ENCODE data around the gene SLC25A10.

Gene SLC25A10

GRCh38 chr17:81710514-81711308 lies 1.4 kb upstream of the SLC25A10 start:
- FAIRE-seq (peak; percentile 28), DNase-seq (ENCODE audit: insufficient read length, low spot score) (no peak)
- TF ChIP-seq POU2F2 (IDR thresholded peaks at IDR 0.05; ENCODE audit: low read depth, low read length) = no peak
- no peak for TF ChIP-seq TAF1 (IDR thresholded peaks at IDR 0.05; ENCODE audit: low read depth, low read length)
- TF ChIP-seq POLR2AphosphoS5 (IDR thresholded peaks at IDR 0.05; ENCODE audit: low read depth, low read length) = peak; percentile 10; the same call in 1 of the 2 replicates

- DNase-seq (ENCODE audit: insufficient read length, low spot score) = peak; percentile 53
- TF ChIP-seq POLR2AphosphoS5 (IDR thresholded peaks at IDR 0.05; ENCODE audit: low read depth, low read length) (peak; percentile 46; the same call in 1 of the 2 replicates), POLR2A (IDR thresholded peaks at IDR 0.05; ENCODE audit: low read depth, low read length) (no peak), PAX5 (IDR thresholded peaks at IDR 0.05; ENCODE audit: insufficient read depth, low read length, severe bottlenecking) (no peak)
- FAIRE-seq = no peak
These were observed 452 bp downstream of the SLC25A10 start for GRCh38 chr17:81712468-81713003.

- DNase-seq (ENCODE audit: insufficient read length, low spot score) (no peak), FAIRE-seq (no peak)
- TF ChIP-seq PAX5 (IDR thresholded peaks at IDR 0.05; ENCODE audit: insufficient read depth, low read length, severe bottlenecking) (no peak), POLR2AphosphoS5 (IDR thresholded peaks at IDR 0.05; ENCODE audit: low read depth, low read length) (no peak; the same call in 1 of the 2 replicates), TAF1 (IDR thresholded peaks at IDR 0.05; ENCODE audit: low read depth, low read length) (no peak), POLR2A (IDR thresholded peaks at IDR 0.05; ENCODE audit: low read depth, low read length) (no peak), SPI1 (IDR thresholded peaks at IDR 0.05; ENCODE audit: low read depth, low read length) (no peak), POU2F2 (IDR thresholded peaks at IDR 0.05; ENCODE audit: low read depth, low read length) (no peak)
These were observed 996 bp downstream of the SLC25A10 start for GRCh38 chr17:81713004-81713555.

- FAIRE-seq (no peak), DNase-seq (ENCODE audit: insufficient read length, low spot score) (no peak)
- TF ChIP-seq SPI1 (IDR thresholded peaks at IDR 0.05; ENCODE audit: low read depth, low read length) (no peak), PAX5 (IDR thresholded peaks at IDR 0.05; ENCODE audit: insufficient read depth, low read length, severe bottlenecking) (no peak), TAF1 (IDR thresholded peaks at IDR 0.05; ENCODE audit: low read depth, low read length) (no peak), POLR2A (IDR thresholded peaks at IDR 0.05; ENCODE audit: low read depth, low read length) (no peak), POU2F2 (IDR thresholded peaks at IDR 0.05; ENCODE audit: low read depth, low read length) (no peak), POLR2AphosphoS5 (IDR thresholded peaks at IDR 0.05; ENCODE audit: low read depth, low read length) (no peak)
These were observed 1.7 kb downstream of the SLC25A10 start for GRCh38 chr17:81713556-81714411.

- DNase-seq (ENCODE audit: insufficient read length, low spot score) (no peak), FAIRE-seq (no peak)
- TF ChIP-seq TAF1 (IDR thresholded peaks at IDR 0.05; ENCODE audit: low read depth, low read length) (no peak), POLR2A (IDR thresholded peaks at IDR 0.05; ENCODE audit: low read depth, low read length) (no peak; the same call in 1 of the 2 replicates), POU2F2 (IDR thresholded peaks at IDR 0.05; ENCODE audit: low read depth, low read length) (no peak)
These were observed 2.5 kb downstream of the SLC25A10 start for GRCh38 chr17:81714412-81715106.

- no peak for FAIRE-seq
- no peak for TF ChIP-seq PAX5 (IDR thresholded peaks at IDR 0.05; ENCODE audit: insufficient read depth, low read length, severe bottlenecking)
- TF ChIP-seq POLR2AphosphoS5 (IDR thresholded peaks at IDR 0.05; ENCODE audit: low read depth, low read length) = no peak
- TF ChIP-seq TAF1 (IDR thresholded peaks at IDR 0.05; ENCODE audit: low read depth, low read length) = no peak
- TF ChIP-seq POU2F2 (IDR thresholded peaks at IDR 0.05; ENCODE audit: low read depth, low read length) = no peak
- no peak for DNase-seq (ENCODE audit: insufficient read length, low spot score)
These were observed 3.2 kb downstream of the SLC25A10 start for GRCh38 chr17:81715107-81715871.

GRCh38 chr17:81715872-81716673 lies 4.0 kb downstream of the SLC25A10 start:
- TF ChIP-seq SPI1 (IDR thresholded peaks at IDR 0.05; ENCODE audit: low read depth, low read length) = no peak
- no peak for TF ChIP-seq POLR2AphosphoS5 (IDR thresholded peaks at IDR 0.05; ENCODE audit: low read depth, low read length)
- TF ChIP-seq POU2F2 (IDR thresholded peaks at IDR 0.05; ENCODE audit: low read depth, low read length) = no peak
- no peak for TF ChIP-seq POLR2A (IDR thresholded peaks at IDR 0.05; ENCODE audit: low read depth, low read length)
- no peak for TF ChIP-seq TAF1 (IDR thresholded peaks at IDR 0.05; ENCODE audit: low read depth, low read length)
- no peak for TF ChIP-seq PAX5 (IDR thresholded peaks at IDR 0.05; ENCODE audit: insufficient read depth, low read length, severe bottlenecking)
- DNase-seq (ENCODE audit: insufficient read length, low spot score) = no peak
- FAIRE-seq = no peak

GRCh38 chr17:81716674-81716996 lies 4.6 kb downstream of the SLC25A10 start:
- FAIRE-seq (no peak), DNase-seq (ENCODE audit: insufficient read length, low spot score) (no peak)
- TF ChIP-seq PAX5 (IDR thresholded peaks at IDR 0.05; ENCODE audit: insufficient read depth, low read length, severe bottlenecking) (no peak), POU2F2 (IDR thresholded peaks at IDR 0.05; ENCODE audit: low read depth, low read length) (no peak), POLR2A (IDR thresholded peaks at IDR 0.05; ENCODE audit: low read depth, low read length) (no peak), TAF1 (IDR thresholded peaks at IDR 0.05; ENCODE audit: low read depth, low read length) (no peak), POLR2AphosphoS5 (IDR thresholded peaks at IDR 0.05; ENCODE audit: low read depth, low read length) (no peak), SPI1 (IDR thresholded peaks at IDR 0.05; ENCODE audit: low read depth, low read length) (no peak)

Data from GM12891 (cell line).